ENCODE results near the gene MRPL58. TPM values are rescaled to one million over a fixed set of nuclear protein-coding genes. Genes with fewer than 3 reads are reported as not detected.
A peak's percentile ranks its signal among the peaks of the same experiment; 100 is the strongest.
"Not testable (repeated sequence)": the region's sequence is repeated elsewhere in the genome, so short reads cannot be mapped to it uniquely, and the experiment has no call there.

MRPL58 gene
- polyA plus RNA-seq (2012; ENCODE audit: low read depth, missing spikeins) = 38.0 TPM

DNA sequence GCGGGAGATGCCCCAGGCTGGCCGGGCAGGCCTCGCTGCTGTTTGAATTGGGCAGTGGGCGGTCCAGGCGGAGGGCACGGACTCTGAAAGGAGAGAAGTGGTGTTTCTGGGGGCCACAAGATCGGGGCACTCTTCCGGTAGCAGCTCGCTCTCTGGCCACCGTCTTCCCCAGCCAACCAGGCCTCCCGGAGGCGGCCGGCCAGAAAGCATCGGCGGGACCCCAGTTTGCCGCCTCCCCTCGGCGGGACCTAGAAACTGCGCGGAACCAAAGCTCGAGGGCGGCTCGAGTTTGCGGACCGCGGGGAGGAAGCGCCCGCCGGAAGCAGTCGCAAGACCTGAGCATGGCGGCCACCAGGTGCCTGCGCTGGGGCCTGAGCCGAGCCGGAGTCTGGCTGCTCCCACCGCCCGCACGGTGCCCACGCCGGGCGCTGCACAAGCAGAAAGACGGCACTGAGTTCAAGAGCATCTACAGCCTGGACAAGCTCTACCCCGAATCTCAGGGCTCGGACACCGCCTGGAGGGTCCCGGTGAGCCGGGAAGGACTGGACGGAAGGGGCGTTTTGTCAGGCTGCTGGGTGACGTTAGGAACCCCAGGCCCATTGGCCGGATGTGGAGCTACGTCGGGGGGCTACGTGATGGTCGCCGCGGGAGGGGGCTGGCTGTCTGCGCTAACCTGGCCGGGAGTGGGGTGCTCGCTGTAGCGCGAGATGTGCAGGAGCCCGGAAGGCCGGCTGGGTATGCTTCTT lies at the start of gene MRPL58:
TSS of gene MRPL58 (plus strand) at position 325 of the 746 bp plus-strand sequence. CDS start at position 342, 17 bp downstream.
- peak; percentile 93 for DNase-seq (ENCODE audit: insufficient read length, low spot score)
- FAIRE-seq = peak; percentile 90
- peak; percentile 86 for TF ChIP-seq POLR2A (IDR thresholded peaks at IDR 0.05; ENCODE audit: low read depth, low read length)
- TF ChIP-seq SPI1 (IDR thresholded peaks at IDR 0.05; ENCODE audit: low read depth, low read length) = no peak
- peak; percentile 98 for TF ChIP-seq TAF1 (IDR thresholded peaks at IDR 0.05; ENCODE audit: low read depth, low read length)
- TF ChIP-seq PAX5 (IDR thresholded peaks at IDR 0.05; ENCODE audit: insufficient read depth, low read length, severe bottlenecking) = peak; percentile 74
- peak; percentile 36 for TF ChIP-seq POU2F2 (IDR thresholded peaks at IDR 0.05; ENCODE audit: low read depth, low read length)
- TF ChIP-seq POLR2AphosphoS5 (IDR thresholded peaks at IDR 0.05; ENCODE audit: low read depth, low read length) = peak; percentile 94

DNA sequence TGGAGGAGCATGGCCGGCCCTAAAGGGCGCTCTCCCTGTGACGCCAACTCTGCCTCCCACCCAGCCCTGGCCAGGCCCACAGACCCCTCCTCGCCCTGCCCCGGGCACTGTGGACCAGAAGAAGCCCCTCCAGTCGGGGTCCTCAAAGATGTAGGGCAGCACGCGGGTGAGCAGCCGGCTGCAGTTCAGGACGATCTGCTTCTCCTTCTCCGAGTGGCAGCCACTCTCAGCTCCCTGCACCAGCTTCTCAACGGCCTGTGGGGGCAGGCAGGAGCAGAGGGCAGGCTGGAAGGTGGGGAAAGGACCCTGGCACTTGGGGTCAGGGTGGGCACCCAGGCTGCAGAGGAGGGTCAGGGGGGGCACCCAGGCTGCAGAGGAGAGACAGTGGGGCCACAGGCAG lies 48.8 kb upstream of the MRPL58 start:
- TF ChIP-seq POU2F2 (IDR thresholded peaks at IDR 0.05; ENCODE audit: low read depth, low read length) (no peak), PAX5 (IDR thresholded peaks at IDR 0.05; ENCODE audit: insufficient read depth, low read length, severe bottlenecking) (no peak), SPI1 (IDR thresholded peaks at IDR 0.05; ENCODE audit: low read depth, low read length) (no peak), TAF1 (IDR thresholded peaks at IDR 0.05; ENCODE audit: low read depth, low read length) (no peak), POLR2AphosphoS5 (IDR thresholded peaks at IDR 0.05; ENCODE audit: low read depth, low read length) (no peak), POLR2A (IDR thresholded peaks at IDR 0.05; ENCODE audit: low read depth, low read length) (no peak)
- DNase-seq (ENCODE audit: insufficient read length, low spot score) (no peak), FAIRE-seq (no peak)

DNA sequence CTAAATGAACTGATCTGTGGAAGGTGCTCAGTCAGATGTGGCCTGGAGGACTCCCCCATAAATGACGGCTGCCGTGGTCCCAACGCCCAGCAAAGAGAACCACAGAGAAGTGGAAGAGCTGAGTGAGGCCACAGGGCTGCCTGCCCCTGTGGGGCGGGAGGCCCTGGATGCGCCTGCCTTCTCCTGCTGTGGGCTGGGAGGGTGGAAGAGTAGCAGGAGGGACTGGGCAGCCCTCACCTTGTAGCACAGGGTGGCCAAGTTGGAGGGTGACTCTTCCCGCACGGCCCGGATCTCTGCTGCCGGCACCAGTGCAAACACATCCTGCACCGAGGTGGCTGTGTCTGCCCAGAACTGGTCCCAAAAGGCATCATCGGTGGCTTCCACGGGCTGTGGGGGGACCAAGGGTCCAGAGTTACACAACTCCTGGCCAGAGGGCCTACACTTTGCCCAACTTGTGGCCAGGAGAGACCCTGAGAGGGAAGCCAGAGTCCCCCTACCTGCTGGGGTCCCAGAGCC lies 48.2 kb upstream of the MRPL58 start:
- no peak for DNase-seq (ENCODE audit: insufficient read length, low spot score)
- TF ChIP-seq POU2F2 (IDR thresholded peaks at IDR 0.05; ENCODE audit: low read depth, low read length) (no peak), POLR2AphosphoS5 (IDR thresholded peaks at IDR 0.05; ENCODE audit: low read depth, low read length) (no peak), PAX5 (IDR thresholded peaks at IDR 0.05; ENCODE audit: insufficient read depth, low read length, severe bottlenecking) (no peak), TAF1 (IDR thresholded peaks at IDR 0.05; ENCODE audit: low read depth, low read length) (no peak), SPI1 (IDR thresholded peaks at IDR 0.05; ENCODE audit: low read depth, low read length) (no peak), POLR2A (IDR thresholded peaks at IDR 0.05; ENCODE audit: low read depth, low read length) (no peak)
- no peak for FAIRE-seq

DNA sequence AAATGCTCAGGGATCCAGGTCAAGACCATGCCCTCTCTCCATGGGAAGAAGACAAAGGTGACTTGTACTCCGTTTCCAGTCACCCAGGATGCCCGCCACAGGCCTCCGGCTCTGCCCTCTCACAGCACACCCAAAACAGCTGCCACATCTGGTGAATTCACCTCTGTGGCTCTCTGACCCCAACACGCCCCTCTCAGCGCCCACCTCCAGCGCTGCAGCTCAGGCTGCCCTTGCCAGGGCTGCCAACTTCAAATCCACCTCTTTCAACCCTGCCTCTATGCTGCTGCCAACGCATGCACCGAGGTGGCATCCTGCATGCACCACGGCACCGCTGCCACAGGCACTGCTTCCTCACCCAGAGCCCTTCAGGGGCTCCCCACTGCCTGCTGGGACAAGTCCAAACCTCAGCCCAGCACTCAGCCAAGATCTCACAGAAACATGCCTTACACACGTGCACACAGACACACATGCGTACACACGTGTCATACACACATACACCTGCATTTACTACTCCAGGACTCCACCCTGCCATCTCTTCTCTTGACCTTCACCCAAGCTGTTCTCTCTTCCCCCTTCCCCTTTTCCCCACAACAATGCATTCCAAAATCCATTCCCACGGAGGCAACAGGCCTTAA lies 47.4 kb upstream of the MRPL58 start:
- TF ChIP-seq SPI1 (IDR thresholded peaks at IDR 0.05; ENCODE audit: low read depth, low read length) (no peak), POLR2A (IDR thresholded peaks at IDR 0.05; ENCODE audit: low read depth, low read length) (no peak), POLR2AphosphoS5 (IDR thresholded peaks at IDR 0.05; ENCODE audit: low read depth, low read length) (no peak), POU2F2 (IDR thresholded peaks at IDR 0.05; ENCODE audit: low read depth, low read length) (no peak), TAF1 (IDR thresholded peaks at IDR 0.05; ENCODE audit: low read depth, low read length) (no peak), PAX5 (IDR thresholded peaks at IDR 0.05; ENCODE audit: insufficient read depth, low read length, severe bottlenecking) (no peak)
- DNase-seq (ENCODE audit: insufficient read length, low spot score) = no peak
- no peak for FAIRE-seq

DNA sequence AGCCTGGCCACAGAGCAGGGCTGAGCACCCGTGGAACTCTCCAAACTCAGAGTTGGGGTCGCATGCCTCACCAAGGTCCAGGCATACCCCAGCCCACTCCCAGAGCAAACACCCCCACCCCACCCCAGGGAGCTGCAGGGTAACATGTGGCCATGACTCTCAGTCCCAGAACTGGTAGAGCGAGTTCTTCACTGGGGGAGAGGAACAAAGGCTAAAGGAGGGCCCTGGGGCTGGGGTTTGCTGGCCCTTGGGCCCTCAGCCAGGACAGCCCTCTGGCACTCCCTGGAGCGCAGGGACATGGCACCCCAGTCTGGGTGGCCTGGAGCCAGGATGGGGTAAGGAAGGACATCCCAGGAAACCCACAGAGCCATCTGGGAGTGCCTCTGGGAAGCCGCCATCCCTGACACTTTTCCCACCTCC lies 44.1 kb upstream of the MRPL58 start:
- FAIRE-seq = no peak
- no peak for DNase-seq (ENCODE audit: insufficient read length, low spot score)
- TF ChIP-seq PAX5 (IDR thresholded peaks at IDR 0.05; ENCODE audit: insufficient read depth, low read length, severe bottlenecking) (no peak), POLR2A (IDR thresholded peaks at IDR 0.05; ENCODE audit: low read depth, low read length) (no peak), SPI1 (IDR thresholded peaks at IDR 0.05; ENCODE audit: low read depth, low read length) (no peak), POLR2AphosphoS5 (IDR thresholded peaks at IDR 0.05; ENCODE audit: low read depth, low read length) (no peak), TAF1 (IDR thresholded peaks at IDR 0.05; ENCODE audit: low read depth, low read length) (no peak), POU2F2 (IDR thresholded peaks at IDR 0.05; ENCODE audit: low read depth, low read length) (no peak)

DNA sequence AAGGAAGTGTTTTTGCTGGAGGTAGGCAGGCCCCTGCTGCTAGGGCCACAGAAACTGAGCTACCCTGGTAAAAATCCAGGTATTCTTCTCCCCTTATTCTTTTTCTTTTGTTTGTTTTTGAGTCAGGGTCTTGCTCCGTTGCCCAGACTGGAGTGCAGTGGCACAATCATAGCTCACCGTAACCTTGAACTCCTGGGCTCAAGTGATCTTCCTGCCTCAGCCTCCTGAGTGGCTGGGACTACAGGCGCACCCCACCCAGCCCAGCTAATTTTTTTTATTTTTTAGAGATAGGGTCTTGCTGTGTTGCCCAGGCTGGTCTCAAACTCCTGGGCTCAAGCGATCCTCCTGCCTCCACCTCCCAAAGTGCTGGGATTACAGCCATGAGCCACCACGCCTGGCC lies 43.0 kb upstream of the MRPL58 start:
- not testable (repeated sequence) for FAIRE-seq; DNase-seq (ENCODE audit: insufficient read length, low spot score)

DNA sequence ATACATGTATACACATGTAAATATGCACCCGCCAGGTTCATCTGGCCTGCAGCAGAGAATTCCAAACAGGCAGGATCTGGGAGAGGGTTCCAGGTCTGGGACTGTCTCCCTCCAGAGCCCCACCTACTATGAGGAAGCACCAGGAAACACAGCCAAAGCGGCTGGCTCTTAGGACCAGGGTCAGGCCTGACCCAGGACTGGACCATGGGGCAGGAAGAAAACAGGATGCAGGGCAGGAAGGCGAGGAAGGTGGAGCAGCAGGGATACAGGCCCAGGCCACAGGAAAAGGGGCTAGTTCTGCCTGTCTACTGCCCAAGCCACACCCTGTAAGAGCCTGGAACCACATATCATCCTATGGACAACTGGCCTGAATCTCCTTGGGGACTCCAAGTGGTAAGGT lies 42.1 kb upstream of the MRPL58 start:
- no peak for DNase-seq (ENCODE audit: insufficient read length, low spot score)
- FAIRE-seq = no peak
- TF ChIP-seq PAX5 (IDR thresholded peaks at IDR 0.05; ENCODE audit: insufficient read depth, low read length, severe bottlenecking) = no peak
- no peak for TF ChIP-seq POU2F2 (IDR thresholded peaks at IDR 0.05; ENCODE audit: low read depth, low read length)
- no peak for TF ChIP-seq POLR2A (IDR thresholded peaks at IDR 0.05; ENCODE audit: low read depth, low read length)
- no peak for TF ChIP-seq TAF1 (IDR thresholded peaks at IDR 0.05; ENCODE audit: low read depth, low read length)
- TF ChIP-seq POLR2AphosphoS5 (IDR thresholded peaks at IDR 0.05; ENCODE audit: low read depth, low read length) = no peak
- no peak for TF ChIP-seq SPI1 (IDR thresholded peaks at IDR 0.05; ENCODE audit: low read depth, low read length)

DNA sequence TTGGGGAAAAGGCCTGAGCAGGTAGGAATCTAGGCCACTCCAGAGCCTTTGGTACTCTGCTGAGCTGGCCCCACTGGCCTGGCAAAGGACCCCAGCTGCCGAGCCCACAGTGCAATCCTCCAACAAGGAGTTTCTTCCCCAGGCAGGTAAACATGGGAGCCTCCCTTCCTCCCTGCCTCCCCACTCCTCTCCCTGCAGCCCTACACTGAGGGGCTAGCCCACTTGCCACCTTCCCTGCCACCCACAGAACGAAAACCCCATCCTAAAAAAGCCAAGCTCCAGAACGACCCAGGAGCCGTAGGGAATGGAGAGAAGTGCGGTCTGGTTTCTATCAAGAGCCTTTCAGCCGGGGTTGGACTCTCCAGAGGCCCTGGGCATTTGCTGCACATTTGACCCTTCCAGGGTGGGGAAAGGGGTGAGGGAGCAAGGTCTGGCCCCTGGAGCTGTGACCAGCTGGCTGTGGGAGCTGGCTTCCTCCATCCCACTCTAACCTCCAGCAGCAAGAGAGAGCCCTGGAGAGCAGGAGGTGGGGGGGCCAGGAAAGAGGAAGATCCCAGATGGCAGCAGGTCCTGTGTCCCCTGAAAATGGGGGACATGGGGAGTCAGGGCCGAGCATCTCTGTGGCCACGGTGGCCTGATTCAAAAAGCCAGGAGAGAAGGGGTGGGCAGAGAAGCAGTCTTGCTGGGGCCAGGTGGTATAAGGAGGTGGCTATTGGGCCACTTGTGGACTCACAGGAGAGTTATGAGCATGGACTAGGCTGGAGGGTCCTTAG lies 41.2 kb upstream of the MRPL58 start:
- no peak for DNase-seq (ENCODE audit: insufficient read length, low spot score)
- FAIRE-seq = no peak

DNA sequence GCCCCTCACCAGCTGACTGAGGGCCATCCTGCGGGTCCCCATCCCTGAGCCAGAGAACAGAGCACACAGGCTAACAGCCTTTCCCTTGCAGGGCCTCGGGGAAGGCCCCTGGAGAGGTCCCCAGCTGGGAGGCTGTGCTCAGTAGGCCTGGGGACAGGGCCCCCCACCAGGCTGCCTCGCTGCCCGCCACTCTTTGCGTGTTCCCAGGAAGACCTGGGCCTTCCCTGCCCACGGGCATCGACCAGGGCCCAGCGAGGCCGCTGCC lies 40.7 kb upstream of the MRPL58 start:
- TF ChIP-seq PAX5 (IDR thresholded peaks at IDR 0.05; ENCODE audit: insufficient read depth, low read length, severe bottlenecking) = no peak
- no peak for TF ChIP-seq POU2F2 (IDR thresholded peaks at IDR 0.05; ENCODE audit: low read depth, low read length)
- no peak for TF ChIP-seq POLR2A (IDR thresholded peaks at IDR 0.05; ENCODE audit: low read depth, low read length)
- no peak for TF ChIP-seq TAF1 (IDR thresholded peaks at IDR 0.05; ENCODE audit: low read depth, low read length)
- TF ChIP-seq POLR2AphosphoS5 (IDR thresholded peaks at IDR 0.05; ENCODE audit: low read depth, low read length) = no peak
- TF ChIP-seq SPI1 (IDR thresholded peaks at IDR 0.05; ENCODE audit: low read depth, low read length) = no peak
- FAIRE-seq (no peak), DNase-seq (ENCODE audit: insufficient read length, low spot score) (no peak)

More for the DNA sequence above, 41.2 kb upstream of the MRPL58 start:
- TF ChIP-seq PAX5 (IDR thresholded peaks at IDR 0.05; ENCODE audit: insufficient read depth, low read length, severe bottlenecking) (no peak), SPI1 (IDR thresholded peaks at IDR 0.05; ENCODE audit: low read depth, low read length) (no peak), POLR2AphosphoS5 (IDR thresholded peaks at IDR 0.05; ENCODE audit: low read depth, low read length) (no peak), TAF1 (IDR thresholded peaks at IDR 0.05; ENCODE audit: low read depth, low read length) (no peak)
